Heart left ventricle (tissue), 16 donors: Measurements from ENCODE around the gene EXOC4. TPM values are rescaled to one million over a fixed set of nuclear protein-coding genes. Genes with fewer than 3 reads are reported as not detected.

Experiments
- ATAC-seq, 4 donors: fragments of 200-7000 bp; cut with Tn5 transposase; one replicate each; pipeline ENCODE4 v1.9.1; 2020 to 2022; ENCODE audit warnings: moderate library complexity in 4 of 4, mild to moderate bottlenecking in 3 of 4, moderate number of reproducible peaks in 1 of 4
- DNase-seq, 5 donors: peaks; one replicate each; pipeline ENCODE4 v3.0.0-alpha.2; 2020
- H3K27ac ChIP-seq, 12 donors: fragments of 200-600 bp; sonication (generic) in 4 of 12; one replicate each; pipeline versions ENCODE4 v1.5.0 to v1.8.0; 2016 to 2022; ENCODE audit warnings: mild to moderate bottlenecking in 2 of 12
- H3K27me3 ChIP-seq, 9 donors: fragments of 200-600 bp; sonication (generic) in 2 of 9; one replicate each; pipeline versions ENCODE4 v1.5.1 to v1.8.0; 2016 to 2022; ENCODE audit warnings: mild to moderate bottlenecking in 3 of 9
- H3K36me3 ChIP-seq, 9 donors: fragments of 200-600 bp; sonication (generic) in 2 of 9; one replicate each; pipeline versions ENCODE4 v1.5.0 to v1.8.0; 2018 to 2022; ENCODE audit warnings: mild to moderate bottlenecking in 2 of 9
- H3K4me1 ChIP-seq, 12 donors: fragments of 200-600 bp; sonication (generic) in 4 of 12; one replicate each; pipeline versions ENCODE4 v1.5.0 to v1.8.0; 2016 to 2022; ENCODE audit warnings: mild to moderate bottlenecking in 3 of 12
- H3K4me3 ChIP-seq, 12 donors: fragments of 200-600 bp; sonication (generic) in 4 of 12; one replicate each; pipeline versions ENCODE4 v1.5.0 to v1.8.0; 2017 to 2022; ENCODE audit warnings: mild to moderate bottlenecking in 9 of 12, moderate library complexity in 4 of 12
- H3K9me3 ChIP-seq, 12 donors: fragments of 200-600 bp; sonication (generic) in 4 of 12; one replicate each; pipeline versions ENCODE4 v1.5.0 to v1.8.0; 2016 to 2022; ENCODE audit warnings: mild to moderate bottlenecking in 1 of 12
- POLR2A ChIP-seq, 2 donors: fragments of 450-650 bp; IDR thresholded peaks; one replicate each; pipeline ENCODE4 v1.6.1; 2017; ENCODE audit warnings: antibody characterized with exemption in 2 of 2, mild to moderate bottlenecking in 2 of 2, moderate library complexity in 2 of 2
- WGBS, 4 donors: extraction: QIAGEN DNeasy Blood & Tissue Kit in 2 of 4; methylation state at CpG; one replicate each; pipeline versions ENCODE4 v1.1.5 to v1.1.7; 2013 to 2018; 5-methylcytosine and 5-hydroxymethylcytosine counted together
- intact Hi-C, 10 donors: fragments of 100-400 bp; cut with DNase I; formaldehyde crosslinking; loops; one replicate each; pipeline versions ENCODE4 v1.11.1 to v1.14.2; 2022
- polyA plus RNA-seq, 2 donors: library from polyadenylated mRNA; stranded (reverse); fragments of 200-250 nt; gene quantifications; one replicate each; pipeline ENCODE4 v1.2.3, GENCODE V29; 2013
- total RNA-seq, 9 donors: library from RNA; depleted of rRNA in 2 of 9; stranded (reverse); fragments of >200 nt in 2 of 9; fragmentation: NEBNext Ultra II Directional in 3 of 9; extraction: Animal tissue kit (Norgen Biotek cat#: 25700) in 3 of 9; gene quantifications; one replicate each; pipeline versions ENCODE4 v1.1.0 to v1.2.4, GENCODE V29; 2016 to 2023
- TF ChIP-seq, protein P1 (sequence below), 12 donors: fragments of 200-600 bp; sonication (generic) in 4 of 12; IDR thresholded peaks; one replicate each; pipeline versions ENCODE4 v1.5.0 to v1.8.0; 2018 to 2022; ENCODE audit warnings: antibody characterized with exemption in 12 of 12, mild to moderate bottlenecking in 5 of 12
- donor health status: ischemic (EF 13 %, LVEDD 7.1; RV severe dilation, severe dysfunction).
- donor health status: healthy with polysubstance abuse.
- donor health status: DM: no; HTN: yes; CAD: no.
- donor health status: DM: no; HTN: no; CAD: no.
- donor health status: ischemic (EF 25% LVEDD 6.9; RV normal size, moderate dysfunction).
- donor health status: ischemic (EF 25% LVEDD 5.7; RV mildly dilated, moderate dysfunction).
- donor health status: healthy.
- donor health status: DM: yes; HTN: yes; CAD: no.
- donor health status: ischemic (EF 35%, LVEDD 5.7; RV mildly dilated, moderate dysfunction).
- donor health status: nonischemic (EF 11% LVEDD 7.7; RV severe dilation, severe dysfunction).
- donor health status: DM: yes; HTN: yes; CAD: no.
- donor health status: PGD.
- donor health status: ischemic (EF 29% LVEDD 5.4; RV normal size, mild dysfunction).
- donor health status: nonischemic (EF 23%, LVEDD 6.1; RV moderate dilation, normal function).

Gene EXOC4
- total and polyA plus RNA-seq, 11 donors: 8.8 to 61.2 (median 33.8) TPM

DNA sequence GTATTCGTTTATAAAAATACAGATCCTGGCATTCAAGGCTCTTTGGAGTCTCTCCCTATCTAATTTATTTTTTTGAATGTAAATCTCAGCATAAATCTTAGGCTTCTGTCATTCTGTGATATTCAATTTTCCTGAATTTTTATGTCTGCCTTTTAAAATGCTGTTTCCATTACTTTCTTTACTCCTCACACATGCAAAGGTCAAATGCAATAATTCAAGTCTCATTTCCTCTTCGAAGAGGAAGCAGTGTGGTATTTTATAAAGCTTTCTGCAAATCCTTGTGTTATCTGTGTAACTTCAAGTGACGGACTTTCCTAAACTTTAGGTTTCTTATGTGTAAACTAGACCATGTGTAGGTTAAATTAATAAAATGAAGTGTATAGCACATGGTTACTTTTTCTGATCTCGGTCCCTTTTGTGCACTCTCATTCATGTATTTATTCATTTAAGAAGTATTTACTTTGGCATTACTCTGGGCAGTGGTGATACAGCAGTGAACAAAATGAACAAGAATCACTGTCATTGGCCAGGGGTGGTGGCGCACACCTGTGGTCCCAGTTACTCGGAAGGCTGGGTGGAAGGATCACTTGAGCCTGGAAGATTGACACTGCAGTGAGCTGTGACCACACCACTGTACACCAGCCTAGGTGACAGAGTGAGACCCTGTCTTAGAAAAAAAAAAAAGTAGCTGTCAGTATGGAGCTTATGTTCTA is 332.2 kb downstream of the EXOC4 start:
- Histone ChIP-seq H3K36me3 (peaks cover 0 to under 1% (median 0%) of the 10 kb centered on the region in 9 donors), H3K4me1 (peaks cover 0 to 23% (median 1%) of the 10 kb centered on the region in 12 donors), H3K9me3 (no peaks in the 10 kb centered on the region), H3K4me3 (no peak overlapping the region), H3K27ac (no peak overlapping the region), H3K27me3 (no peaks in the 10 kb centered on the region)
- 89 to 93% (median 92%) methylated on average over 6 of the region's 6 CpGs for WGBS, 4 donors
- intact Hi-C loops: no loop called here
- no peak for TF ChIP-seq POLR2A (IDR thresholded peaks at IDR 0.05)
- TF ChIP-seq, protein P1, sequence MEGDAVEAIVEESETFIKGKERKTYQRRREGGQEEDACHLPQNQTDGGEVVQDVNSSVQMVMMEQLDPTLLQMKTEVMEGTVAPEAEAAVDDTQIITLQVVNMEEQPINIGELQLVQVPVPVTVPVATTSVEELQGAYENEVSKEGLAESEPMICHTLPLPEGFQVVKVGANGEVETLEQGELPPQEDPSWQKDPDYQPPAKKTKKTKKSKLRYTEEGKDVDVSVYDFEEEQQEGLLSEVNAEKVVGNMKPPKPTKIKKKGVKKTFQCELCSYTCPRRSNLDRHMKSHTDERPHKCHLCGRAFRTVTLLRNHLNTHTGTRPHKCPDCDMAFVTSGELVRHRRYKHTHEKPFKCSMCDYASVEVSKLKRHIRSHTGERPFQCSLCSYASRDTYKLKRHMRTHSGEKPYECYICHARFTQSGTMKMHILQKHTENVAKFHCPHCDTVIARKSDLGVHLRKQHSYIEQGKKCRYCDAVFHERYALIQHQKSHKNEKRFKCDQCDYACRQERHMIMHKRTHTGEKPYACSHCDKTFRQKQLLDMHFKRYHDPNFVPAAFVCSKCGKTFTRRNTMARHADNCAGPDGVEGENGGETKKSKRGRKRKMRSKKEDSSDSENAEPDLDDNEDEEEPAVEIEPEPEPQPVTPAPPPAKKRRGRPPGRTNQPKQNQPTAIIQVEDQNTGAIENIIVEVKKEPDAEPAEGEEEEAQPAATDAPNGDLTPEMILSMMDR (IDR thresholded peaks at IDR 0.05): no peak
- DNase-seq (no peak), ATAC-seq (no peak)

DNA sequence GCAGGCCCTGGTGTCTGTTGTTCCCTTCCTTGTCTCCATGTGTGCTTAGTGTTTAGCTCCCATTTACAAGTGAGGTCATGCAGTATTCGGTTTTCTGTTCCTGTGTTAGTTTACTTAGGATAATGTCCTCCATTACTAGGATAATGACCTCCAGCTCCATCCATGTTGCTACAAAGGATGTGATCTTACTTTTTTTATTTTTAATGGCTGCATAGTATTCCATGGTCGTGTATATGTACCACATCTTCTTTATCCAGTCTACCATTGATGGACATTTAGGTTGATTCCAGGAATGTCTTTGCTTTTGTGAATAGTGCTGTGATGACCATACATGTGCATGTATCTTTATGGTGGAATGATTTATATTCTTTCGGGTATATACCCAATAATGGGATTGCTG is 333.4 kb downstream of the EXOC4 start:
- peaks cover 0 to 23% (median 1%) of the 10 kb centered on the region in 12 donors for H3K4me1 ChIP-seq
- intact Hi-C loops: no loop called here
- no peak for DNase-seq
- H3K27ac ChIP-seq: no peak overlapping the region
- H3K9me3 ChIP-seq: no peaks in the 10 kb centered on the region
- ATAC-seq: no peak
- H3K27me3 ChIP-seq: no peaks in the 10 kb centered on the region
- no peak for TF ChIP-seq POLR2A (IDR thresholded peaks at IDR 0.05)
- TF ChIP-seq, protein P1 (IDR thresholded peaks at IDR 0.05): no peak
- 97 to 99% (median 98%) methylated on average over 3 of the region's 3 CpGs for WGBS, 4 donors
- no peaks in the 10 kb centered on the region for H3K36me3 ChIP-seq
- no peak overlapping the region for H3K4me3 ChIP-seq

DNA sequence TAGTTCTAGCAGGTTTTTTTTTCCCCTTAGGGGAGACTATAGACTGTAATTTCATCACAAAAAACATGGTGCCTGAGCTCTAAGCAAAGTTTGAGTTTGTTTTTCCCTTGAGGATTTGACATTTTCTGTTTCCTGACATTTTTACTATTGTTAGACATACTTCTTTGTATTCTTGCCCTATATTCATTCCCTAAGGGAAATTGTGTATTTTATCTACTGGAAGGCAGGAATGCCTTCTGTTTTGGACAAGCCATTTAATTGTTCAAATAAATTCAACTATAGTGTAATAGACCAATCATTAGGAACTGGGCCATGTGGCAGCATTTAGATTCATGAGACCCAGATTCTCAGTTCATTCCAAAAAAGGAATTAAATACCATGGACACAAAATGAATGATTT is 335.0 kb downstream of the EXOC4 start:
- no peaks in the 10 kb centered on the region for H3K9me3 ChIP-seq
- H3K4me3 ChIP-seq: no peak overlapping the region
- ATAC-seq: no peak
- H3K27ac ChIP-seq: no peak overlapping the region
- H3K36me3 ChIP-seq: no peaks in the 10 kb centered on the region
- no peak for TF ChIP-seq POLR2A (IDR thresholded peaks at IDR 0.05)
- TF ChIP-seq, protein P1 (IDR thresholded peaks at IDR 0.05): no peak
- peaks cover 0 to 23% (median 1%) of the 10 kb centered on the region in 12 donors for H3K4me1 ChIP-seq
- no peak for DNase-seq
- intact Hi-C loops: loop anchor here in 1 of 10 donors (2.0 kb wide), 1 partner anchor 21 kb away; no protein-coding TSS in a partner anchor
- no peaks in the 10 kb centered on the region for H3K27me3 ChIP-seq

DNA sequence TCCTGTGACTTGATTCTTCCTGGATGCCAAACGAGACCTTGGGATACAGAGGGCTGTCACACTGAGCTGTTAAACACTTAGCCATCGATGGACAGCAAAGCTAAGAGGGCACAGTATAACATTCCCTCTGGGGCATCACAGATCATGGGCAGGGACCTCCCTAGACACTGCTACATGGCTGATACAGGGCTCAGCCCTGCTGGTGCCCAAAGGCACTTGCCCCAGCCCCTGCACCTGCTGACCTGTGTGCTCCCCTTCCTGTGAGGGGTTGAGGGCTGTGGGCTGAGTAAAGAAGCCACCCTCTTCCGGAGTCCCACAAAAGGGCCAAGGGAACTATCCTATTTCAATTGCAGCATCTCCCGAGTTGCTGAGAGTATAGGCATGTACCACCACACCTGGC is 337.9 kb downstream of the EXOC4 start:
- 78 to 94% (median 90%) methylated on average over 4 of the region's 4 CpGs for WGBS, 4 donors
- Histone ChIP-seq H3K36me3 (no peaks in the 10 kb centered on the region), H3K4me1 (peaks cover 0 to 12% (median 1%) of the 10 kb centered on the region in 12 donors), H3K4me3 (no peak overlapping the region), H3K9me3 (no peaks in the 10 kb centered on the region), H3K27ac (no peak overlapping the region), H3K27me3 (no peaks in the 10 kb centered on the region)
- DNase-seq: no peak
- ATAC-seq: no peak
- intact Hi-C loops: no loop called here
- TF ChIP-seq, protein P1 (IDR thresholded peaks at IDR 0.05): no peak
- TF ChIP-seq POLR2A (IDR thresholded peaks at IDR 0.05): no peak
